HG02981 (cell line): ENCODE measurements around the gene TBL1Y.
"Not testable (repeated sequence)": the region's sequence is repeated elsewhere in the genome, so short reads cannot be mapped to it uniquely, and the experiment has no call there.

Experiments used
- ATAC-seq: cut with Tn5 transposase; IDR thresholded peaks from one replicate; pipeline ENCODE4 v1.9.1; 2021; ENCODE audit warnings: mild to moderate bottlenecking, moderate library complexity; ENCODE audit not compliant: unreplicated experiment

Gene TBL1Y

DNA sequence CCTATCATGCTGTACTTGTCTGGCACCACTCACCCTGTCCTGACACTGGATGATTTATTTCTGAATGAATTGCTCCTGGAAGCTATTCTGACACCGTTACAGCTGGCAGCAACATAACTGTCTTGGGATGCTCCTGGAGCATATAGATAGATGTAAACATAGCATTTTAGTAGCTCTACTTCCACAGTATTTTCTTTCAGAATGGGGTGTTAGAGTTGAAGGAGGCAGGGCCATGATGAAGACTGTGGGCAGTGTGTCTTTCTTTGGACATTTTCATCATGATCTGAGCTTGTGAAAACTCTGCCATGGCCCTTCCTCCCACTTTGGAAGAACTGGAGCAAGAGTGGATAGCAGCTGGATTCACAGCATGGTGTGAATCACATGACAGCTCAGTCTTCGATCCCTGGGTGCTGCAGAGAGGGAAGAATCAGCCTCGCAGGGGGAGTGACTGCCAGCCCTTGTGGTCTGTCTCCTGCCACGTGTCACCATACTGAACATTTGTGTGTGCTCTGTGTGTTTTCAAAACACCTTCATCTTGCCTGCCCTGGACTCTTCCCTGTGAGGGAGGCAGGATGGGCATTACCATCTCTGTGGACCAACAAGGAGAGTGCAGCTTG is 61.9 kb downstream of the TBL1Y start:
- ATAC-seq, result no peak

DNA sequence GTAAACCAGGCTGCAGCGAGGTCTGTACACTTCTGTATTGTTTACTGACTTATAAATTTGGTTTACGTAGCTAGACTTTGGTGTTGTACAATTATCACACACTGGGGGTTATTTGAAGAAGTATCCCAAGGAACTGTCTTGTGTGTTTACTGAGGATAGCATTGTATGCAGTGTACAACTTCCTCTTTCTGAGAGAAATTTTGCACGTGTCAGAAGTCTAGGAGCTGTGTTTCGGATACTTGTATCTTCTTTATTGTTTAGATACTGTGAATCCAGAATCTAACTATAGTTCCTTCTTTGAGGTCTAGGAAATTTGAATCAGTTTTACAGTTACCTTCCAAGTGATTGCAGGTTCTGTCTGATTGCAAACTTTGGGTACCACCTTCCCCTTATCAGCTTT is 64.5 kb downstream of the TBL1Y start:
- no peak for ATAC-seq

GRCh38 chrY:6977783-6978182 is 67.3 kb downstream of the TBL1Y start:
- no peak for ATAC-seq

DNA sequence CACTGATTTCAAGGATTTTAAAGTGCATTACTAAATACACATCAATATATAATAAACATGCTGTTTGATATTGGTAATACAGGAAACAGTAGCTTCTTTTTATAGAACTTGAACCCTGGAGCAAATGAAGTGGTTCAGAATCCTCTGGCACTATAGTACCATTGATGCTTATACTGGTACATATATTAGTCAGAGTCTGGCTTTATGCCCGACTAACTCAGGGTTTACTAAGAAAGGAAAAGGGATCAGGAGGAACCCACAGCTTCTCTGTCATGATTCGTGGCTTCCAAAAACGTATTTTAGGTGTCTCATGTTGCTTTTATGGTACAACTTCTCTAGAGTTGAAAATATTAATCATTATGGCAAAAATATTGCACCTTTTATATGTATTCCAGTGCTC is 72.7 kb downstream of the TBL1Y start:
- ATAC-seq, result no peak

- ATAC-seq, result no peak
Observed at GRCh38 chrY:6987811-6988210, 77.3 kb downstream of the TBL1Y start.

DNA sequence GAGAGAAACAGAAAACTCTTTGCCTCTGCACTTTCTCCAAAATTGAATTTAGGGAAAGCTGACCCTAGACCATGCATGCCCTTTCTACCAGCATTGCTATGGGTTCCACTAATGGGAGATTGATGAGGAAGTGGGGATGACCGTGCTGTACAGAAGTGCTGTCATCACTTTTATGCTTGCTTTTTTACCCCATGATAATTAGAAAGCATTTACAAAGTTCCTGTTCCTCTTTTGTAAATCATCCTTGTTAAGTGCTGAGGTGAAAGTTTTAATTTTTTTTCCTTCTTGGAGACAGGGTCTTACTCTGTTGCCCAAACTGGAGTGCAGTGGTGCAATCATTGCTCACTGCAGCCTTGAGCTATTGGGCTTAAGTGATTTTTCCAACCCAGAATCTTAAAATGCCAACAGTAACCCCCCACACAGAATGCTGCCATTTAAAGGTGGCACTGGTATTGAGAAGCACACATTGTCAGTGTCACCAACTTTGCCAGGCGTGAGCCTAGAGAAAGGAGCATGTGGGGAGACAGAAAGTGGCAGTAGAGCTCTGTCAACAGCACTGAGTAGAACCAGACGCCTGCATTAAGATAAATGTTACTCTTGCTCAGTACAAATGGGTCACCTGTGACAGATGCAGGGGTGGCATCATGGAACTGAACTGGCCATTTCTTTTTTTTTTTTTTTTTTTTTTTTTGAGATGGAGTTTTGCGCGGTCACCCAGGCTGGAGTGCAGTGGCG is 79.6 kb downstream of the TBL1Y start:
- ATAC-seq, result no peak

- no peak for ATAC-seq
Observed at GRCh38 chrY:6992041-6992440, 81.5 kb downstream of the TBL1Y start.

DNA sequence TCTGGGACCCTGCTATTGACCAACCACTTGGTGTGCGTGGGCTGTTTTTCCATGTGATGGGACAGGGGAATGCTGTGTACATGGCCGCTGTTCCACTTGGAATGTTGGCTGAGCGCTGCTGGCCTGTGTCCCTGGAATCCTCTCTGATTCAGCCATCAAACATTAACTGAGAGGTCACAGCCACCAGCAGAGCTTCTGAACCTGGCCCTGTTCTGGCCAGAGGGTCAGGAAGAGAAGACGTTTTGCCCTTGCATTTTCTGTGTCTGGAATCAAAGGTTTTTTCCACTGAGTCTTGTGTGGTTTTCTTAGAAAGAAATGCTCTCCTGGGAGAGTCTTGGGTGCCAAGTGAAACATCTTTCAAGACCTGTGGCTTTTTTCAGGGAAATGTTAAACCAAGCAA is 85.5 kb downstream of the TBL1Y start:
- no peak for ATAC-seq

GRCh38 chrY:6997503-6998066 is 87.1 kb downstream of the TBL1Y start:
- no peak for ATAC-seq

DNA sequence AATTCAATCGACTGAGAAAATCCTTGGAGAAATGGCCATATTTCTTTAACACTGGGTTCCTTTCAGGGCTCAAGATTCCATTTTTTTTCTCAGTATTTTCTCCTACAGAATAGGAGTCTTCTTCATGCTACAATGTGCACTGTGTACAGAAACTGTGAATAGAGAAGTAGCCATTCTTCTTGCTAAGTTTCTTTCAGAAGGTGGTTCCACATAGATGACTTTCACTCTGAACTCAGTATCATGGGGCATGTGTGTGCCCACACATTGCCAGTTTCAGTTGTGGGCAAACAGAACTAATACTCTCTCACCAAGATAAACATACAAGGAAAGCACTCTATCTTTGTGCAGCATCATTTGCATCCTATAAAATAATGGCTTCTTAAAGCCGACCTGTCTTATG is 89.4 kb downstream of the TBL1Y start:
- no peak for ATAC-seq

GRCh38 chrY:7002581-7002980 is 92.1 kb downstream of the TBL1Y start:
- ATAC-seq, result no peak

DNA sequence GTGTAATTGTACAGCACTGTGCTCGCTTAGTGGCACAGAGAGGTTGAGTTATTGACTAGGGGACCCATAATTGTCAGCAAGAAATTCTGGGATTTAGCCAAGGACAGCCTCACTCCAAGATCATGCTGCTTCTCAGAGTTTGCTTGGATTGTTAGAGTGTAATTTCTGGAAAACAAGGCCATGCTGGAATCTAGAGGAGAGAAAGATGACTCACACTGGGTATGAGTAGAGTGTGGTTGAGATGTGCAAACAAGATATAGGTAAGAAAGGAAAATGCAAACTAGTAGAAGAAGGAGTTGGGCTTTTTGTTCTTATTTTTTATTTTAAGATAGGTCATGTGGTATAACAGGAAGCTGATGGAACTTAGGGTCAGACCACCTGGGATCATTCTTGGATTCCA is 97.4 kb downstream of the TBL1Y start:
- ATAC-seq, result no peak

DNA sequence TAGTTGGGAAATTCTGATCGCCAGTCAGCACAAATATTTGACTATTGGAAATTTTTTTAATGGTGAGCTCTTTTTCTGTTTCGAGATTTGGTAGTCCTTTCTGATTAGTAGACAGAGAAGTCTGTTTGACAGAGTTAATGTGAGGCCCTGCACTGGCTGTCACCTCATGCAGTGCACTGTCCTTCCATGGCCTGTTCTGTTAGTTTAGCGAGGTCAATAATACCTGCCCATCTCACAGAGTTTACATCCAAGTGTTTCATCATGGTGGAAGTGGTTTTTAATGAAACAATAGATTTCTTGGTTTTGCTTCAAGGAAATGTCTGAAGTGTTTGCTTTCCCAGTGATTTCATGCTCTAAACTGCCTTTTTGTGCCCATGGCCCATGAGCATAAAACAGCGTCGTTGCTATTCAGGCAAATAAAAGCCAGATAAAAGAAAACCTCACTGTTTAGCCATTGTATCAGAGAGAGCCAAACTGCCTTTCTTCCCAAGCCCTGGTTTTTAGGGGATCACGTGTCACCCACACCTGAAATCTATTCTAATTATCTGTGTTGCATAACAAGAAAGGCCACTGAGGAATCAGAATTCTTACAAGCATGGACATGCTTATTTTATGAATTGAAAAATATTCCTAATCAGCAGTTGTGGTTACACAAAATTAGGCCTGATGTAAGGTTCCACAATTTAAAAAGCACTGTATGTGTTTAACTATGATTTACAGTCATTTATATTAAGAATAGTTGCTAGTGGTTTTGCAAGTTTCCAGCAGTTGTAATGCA is 98.3 kb downstream of the TBL1Y start:
- ATAC-seq, result no peak

- no peak for ATAC-seq
Observed at GRCh38 chrY:7013051-7013450, 102.6 kb downstream of the TBL1Y start.

- no peak for ATAC-seq
Observed at GRCh38 chrY:7016521-7016920, 106.0 kb downstream of the TBL1Y start.

DNA sequence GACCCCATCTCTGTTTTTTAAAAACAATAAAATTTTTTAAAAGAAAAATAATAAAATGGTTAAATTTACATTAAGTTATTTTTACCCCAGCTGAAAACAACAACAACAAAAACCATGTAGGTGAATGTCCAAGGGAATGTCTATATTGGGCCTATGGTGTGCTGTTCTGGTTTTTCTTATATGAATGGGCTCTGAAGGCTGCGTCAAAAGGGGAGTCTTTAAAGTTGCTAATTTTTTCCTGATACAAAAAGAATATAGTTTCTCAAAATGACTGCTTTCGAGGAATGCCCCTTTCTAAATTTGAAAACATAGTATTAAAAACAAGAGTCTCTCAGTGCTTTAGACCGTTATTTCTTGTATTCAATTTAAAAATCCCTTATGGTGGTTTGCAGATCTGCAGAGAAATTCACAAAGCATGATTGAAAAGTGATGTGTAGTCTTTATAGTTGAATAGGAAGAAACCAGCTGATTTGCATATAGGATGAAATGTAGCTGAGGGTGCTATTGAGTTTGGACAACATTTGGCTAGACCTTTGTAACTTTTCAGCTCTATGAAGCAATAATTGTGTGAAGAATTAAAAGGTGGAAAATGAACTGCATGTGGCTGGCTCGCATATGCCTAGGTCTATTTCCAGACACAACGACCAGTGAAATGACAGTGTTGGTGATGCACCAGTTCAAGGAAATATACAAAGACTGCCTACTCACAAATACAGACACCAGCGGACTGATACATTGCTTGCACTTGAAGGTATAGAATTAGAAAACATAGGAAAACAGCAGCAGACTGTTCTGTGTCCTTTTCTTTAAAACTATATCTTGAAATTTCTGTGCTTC is 107.0 kb downstream of the TBL1Y start:
- no peak for ATAC-seq

GRCh38 chrY:7039037-7039436 is 128.5 kb downstream of the TBL1Y start:
- ATAC-seq, result no peak

DNA sequence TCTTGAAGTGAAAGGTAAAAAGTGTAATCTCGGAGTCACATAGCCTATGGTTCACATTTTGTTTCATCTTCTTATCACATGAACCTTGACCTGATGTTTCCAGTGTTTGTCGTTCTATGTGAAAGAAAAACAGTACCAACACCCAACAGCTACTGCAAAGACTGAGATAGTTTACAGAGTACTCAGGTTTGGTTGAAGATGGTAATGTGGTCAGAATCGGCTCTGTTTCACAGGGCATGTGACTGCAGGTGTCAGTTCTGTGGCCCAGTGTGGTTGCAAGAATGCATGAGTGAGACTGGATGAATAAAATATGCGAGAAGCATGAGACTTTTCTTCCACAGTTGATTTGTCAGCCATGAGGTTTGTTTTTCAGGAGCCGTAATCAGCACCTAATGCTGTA is 130.2 kb downstream of the TBL1Y start:
- ATAC-seq, result no peak

GRCh38 chrY:7041983-7042382 is 131.5 kb downstream of the TBL1Y start:
- no peak for ATAC-seq

GRCh38 chrY:7052461-7052860 is 142.0 kb downstream of the TBL1Y start:
- ATAC-seq, result not testable (repeated sequence)

DNA sequence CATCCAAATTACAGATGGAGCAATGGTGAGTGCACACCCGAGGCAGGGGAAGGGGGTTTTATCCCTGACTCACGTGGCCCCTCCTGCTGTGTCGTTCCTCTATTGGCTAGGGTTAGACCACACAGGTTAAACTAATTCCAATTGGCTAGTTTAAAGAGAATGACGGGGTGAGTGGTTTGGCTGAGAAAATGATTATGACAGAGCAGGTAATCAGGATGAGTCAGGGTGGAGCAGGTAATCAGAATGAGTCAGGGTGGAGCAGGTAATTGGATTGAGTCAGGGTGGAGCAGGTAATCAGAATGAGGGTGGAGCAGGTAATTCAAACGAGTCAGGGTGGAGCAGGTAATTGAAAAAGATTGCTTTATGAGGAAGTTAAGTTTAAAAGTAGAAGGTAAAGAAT is 146.4 kb downstream of the TBL1Y start:
- no peak for ATAC-seq
